ENCODE results near the gene MRPL28. TPM values are rescaled to one million over a fixed set of nuclear protein-coding genes. Genes with fewer than 3 reads are reported as not detected.

Gene MRPL28
- total and polyA plus RNA-seq, 4 donors = 28.3 to 63.4 (median 50.1) TPM

- TF ChIP-seq YY1 (IDR thresholded peaks at IDR 0.05) (peak; percentile 20), NR2F2 (IDR thresholded peaks at IDR 0.05) (no peak), RAD21 (IDR thresholded peaks at IDR 0.05) (no peak)
- H3K9ac ChIP-seq (ENCODE audit: low read depth in 1 of 2, low read length in 2 of 2) = no peak overlapping the region
- no peaks in the 10 kb centered on the region for H3K36me3 ChIP-seq (ENCODE audit: control insufficient read depth in 4 of 4, insufficient read depth in 3 of 4, low read depth in 1 of 4, low read length in 3 of 4)
- no peaks in the 10 kb centered on the region for H3K9me3 ChIP-seq (ENCODE audit: control insufficient read depth in 4 of 4, low read length in 3 of 4)
- H3K4me3 ChIP-seq (ENCODE audit: low read depth in 1 of 3, low read length in 3 of 3) = no peak overlapping the region
- H3K27ac ChIP-seq (ENCODE audit: low read depth in 1 of 2, low read length in 2 of 2) = no peak overlapping the region
- peaks cover 0 to 9% (median 7%) of the 10 kb centered on the region in 4 donors for H3K4me1 ChIP-seq (ENCODE audit: control insufficient read depth in 4 of 4, insufficient read depth in 4 of 4, low read length in 3 of 4)
- 86% methylated on average over 19 of the region's 19 CpGs for WGBS
- DNase-seq (ENCODE audit: low spot score) = no peak
- H3K27me3 ChIP-seq (ENCODE audit: control insufficient read depth in 4 of 4, insufficient read depth in 4 of 4, low read length in 3 of 4) = no peaks in the 10 kb centered on the region
Observed at GRCh38 chr16:386641-387156, 16.4 kb upstream of the MRPL28 start.

GRCh38 chr16:383326-384051 is 13.2 kb upstream of the MRPL28 start:
- peaks cover 0 to 26% (median 15%) of the 10 kb centered on the region in 4 donors for H3K4me1 ChIP-seq (ENCODE audit: control insufficient read depth in 4 of 4, insufficient read depth in 4 of 4, low read length in 3 of 4)
- TF ChIP-seq FOXA1 (IDR thresholded peaks at IDR 0.05) (no peak), NR2F2 (IDR thresholded peaks at IDR 0.05) (no peak), JUND (IDR thresholded peaks at IDR 0.05) (no peak), GABPA (IDR thresholded peaks at IDR 0.05 in 1 of 2, conservative IDR thresholded peaks at IDR 0.05 in 1 of 2) (no peak), TAF1 (conservative IDR thresholded peaks at IDR 0.05) (no peak), RXRA (IDR thresholded peaks at IDR 0.05) (no peak), HNF4G (IDR thresholded peaks at IDR 0.05) (no peak), MAX (IDR thresholded peaks at IDR 0.05) (no peak)
- H3K4me3 ChIP-seq (ENCODE audit: low read depth in 1 of 3, low read length in 3 of 3) = no peak overlapping the region
- H3K9ac ChIP-seq (ENCODE audit: low read depth in 1 of 2, low read length in 2 of 2) = no peak overlapping the region
- H3K9me3 ChIP-seq (ENCODE audit: control insufficient read depth in 4 of 4, low read length in 3 of 4) = no peaks in the 10 kb centered on the region
- 61% methylated on average over 33 of the region's 33 CpGs for WGBS
- no peaks in the 10 kb centered on the region for H3K36me3 ChIP-seq (ENCODE audit: control insufficient read depth in 4 of 4, insufficient read depth in 3 of 4, low read depth in 1 of 4, low read length in 3 of 4)
- H3K27me3 ChIP-seq (ENCODE audit: control insufficient read depth in 4 of 4, insufficient read depth in 4 of 4, low read length in 3 of 4) = no peaks in the 10 kb centered on the region
- H3K27ac ChIP-seq (ENCODE audit: low read depth in 1 of 2, low read length in 2 of 2) = peak overlapping the region; percentile 7 to 56
- DNase-seq (ENCODE audit: low spot score) = no peak

- no peaks in the 10 kb centered on the region for H3K27me3 ChIP-seq (ENCODE audit: control insufficient read depth in 4 of 4, insufficient read depth in 4 of 4, low read length in 3 of 4)
- DNase-seq (ENCODE audit: low spot score) = peak; percentile 73
- WGBS = under 1% methylated on average over 123 of the region's 123 CpGs
- H3K27ac ChIP-seq (ENCODE audit: low read depth in 1 of 2, low read length in 2 of 2) = peak within 1 kb of the TSS; percentile 35 to 59
- no peaks in the 10 kb centered on the region for H3K9me3 ChIP-seq (ENCODE audit: control insufficient read depth in 4 of 4, low read length in 3 of 4)
- H3K4me1 ChIP-seq (ENCODE audit: control insufficient read depth in 4 of 4, insufficient read depth in 4 of 4, low read length in 3 of 4) = peaks cover 0 to 26% (median 15%) of the 10 kb centered on the region in 4 donors
- peaks cover 0 to 2% (median under 1%) of the 10 kb centered on the region in 4 donors for H3K36me3 ChIP-seq (ENCODE audit: control insufficient read depth in 4 of 4, insufficient read depth in 3 of 4, low read depth in 1 of 4, low read length in 3 of 4)
- peak within 1 kb of the TSS; percentile 69 to 87 (median 80) for H3K4me3 ChIP-seq (ENCODE audit: low read depth in 1 of 3, low read length in 3 of 3)
- peak within 1 kb of the TSS; percentile 71 to 72 for H3K9ac ChIP-seq (ENCODE audit: low read depth in 1 of 2, low read length in 2 of 2)
- TF ChIP-seq REST (IDR thresholded peaks at IDR 0.05) (no peak), RAD21 (IDR thresholded peaks at IDR 0.05) (no peak), FOXA2 (IDR thresholded peaks at IDR 0.05) (no peak), TAF1 (conservative IDR thresholded peaks at IDR 0.05) (no peak), EGR1 (IDR thresholded peaks at IDR 0.05; ENCODE audit: low read depth in 2 of 2) (no peak), RXRA (IDR thresholded peaks at IDR 0.05) (no peak)
- TF ChIP-seq, protein P1, sequence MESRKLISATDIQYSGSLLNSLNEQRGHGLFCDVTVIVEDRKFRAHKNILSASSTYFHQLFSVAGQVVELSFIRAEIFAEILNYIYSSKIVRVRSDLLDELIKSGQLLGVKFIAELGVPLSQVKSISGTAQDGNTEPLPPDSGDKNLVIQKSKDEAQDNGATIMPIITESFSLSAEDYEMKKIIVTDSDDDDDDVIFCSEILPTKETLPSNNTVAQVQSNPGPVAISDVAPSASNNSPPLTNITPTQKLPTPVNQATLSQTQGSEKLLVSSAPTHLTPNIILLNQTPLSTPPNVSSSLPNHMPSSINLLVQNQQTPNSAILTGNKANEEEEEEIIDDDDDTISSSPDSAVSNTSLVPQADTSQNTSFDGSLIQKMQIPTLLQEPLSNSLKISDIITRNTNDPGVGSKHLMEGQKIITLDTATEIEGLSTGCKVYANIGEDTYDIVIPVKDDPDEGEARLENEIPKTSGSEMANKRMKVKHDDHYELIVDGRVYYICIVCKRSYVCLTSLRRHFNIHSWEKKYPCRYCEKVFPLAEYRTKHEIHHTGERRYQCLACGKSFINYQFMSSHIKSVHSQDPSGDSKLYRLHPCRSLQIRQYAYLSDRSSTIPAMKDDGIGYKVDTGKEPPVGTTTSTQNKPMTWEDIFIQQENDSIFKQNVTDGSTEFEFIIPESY (IDR thresholded peaks at IDR 0.05) = no peak
- TF ChIP-seq, protein P2, sequence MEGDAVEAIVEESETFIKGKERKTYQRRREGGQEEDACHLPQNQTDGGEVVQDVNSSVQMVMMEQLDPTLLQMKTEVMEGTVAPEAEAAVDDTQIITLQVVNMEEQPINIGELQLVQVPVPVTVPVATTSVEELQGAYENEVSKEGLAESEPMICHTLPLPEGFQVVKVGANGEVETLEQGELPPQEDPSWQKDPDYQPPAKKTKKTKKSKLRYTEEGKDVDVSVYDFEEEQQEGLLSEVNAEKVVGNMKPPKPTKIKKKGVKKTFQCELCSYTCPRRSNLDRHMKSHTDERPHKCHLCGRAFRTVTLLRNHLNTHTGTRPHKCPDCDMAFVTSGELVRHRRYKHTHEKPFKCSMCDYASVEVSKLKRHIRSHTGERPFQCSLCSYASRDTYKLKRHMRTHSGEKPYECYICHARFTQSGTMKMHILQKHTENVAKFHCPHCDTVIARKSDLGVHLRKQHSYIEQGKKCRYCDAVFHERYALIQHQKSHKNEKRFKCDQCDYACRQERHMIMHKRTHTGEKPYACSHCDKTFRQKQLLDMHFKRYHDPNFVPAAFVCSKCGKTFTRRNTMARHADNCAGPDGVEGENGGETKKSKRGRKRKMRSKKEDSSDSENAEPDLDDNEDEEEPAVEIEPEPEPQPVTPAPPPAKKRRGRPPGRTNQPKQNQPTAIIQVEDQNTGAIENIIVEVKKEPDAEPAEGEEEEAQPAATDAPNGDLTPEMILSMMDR (IDR thresholded peaks at IDR 0.05; ENCODE audit: low read depth, low read length, missing input control) = no peak
Observed at GRCh38 chr16:381789-382717, 11.7 kb upstream of the MRPL28 start, which contains the start of gene PGAP6. Gene PGAP6, minus strand, starts transcription at chr16:381978. Its CDS starts 157 bp downstream, at chr16:381821.

All from liver (tissue), 9 donors.